Mammary epithelial cell (primary cell): Measurements from ENCODE around the gene RNU6-1.

Experiments used
- CTCF ChIP-seq, 2 donors: IDR thresholded peaks in 1 of 2; conservative IDR thresholded peaks in 1 of 2; 2 replicates each; pipeline ENCODE4 v1.5.1; 2011 to 2012; ENCODE audit warnings: inconsistent platforms in 2 of 2, low read length in 2 of 2, mild to moderate bottlenecking in 2 of 2, control low read depth in 1 of 2, low read depth in 1 of 2; ENCODE audit not compliant: insufficient read depth in 1 of 2; ENCODE audit errors: extremely low read depth in 1 of 2
- EZH2 ChIP-seq: IDR thresholded peaks from 2 replicates; pipeline ENCODE4 v1.6.1; 2012; ENCODE audit warnings: low read length, inconsistent platforms, borderline replicate concordance

GRCh38 chr15:67828969-67829646 is 10.7 kb downstream of the RNU6-1 start:
- no peak for TF ChIP-seq CTCF (conservative IDR thresholded peaks at IDR 0.05 in 1 of 2, IDR thresholded peaks at IDR 0.05 in 1 of 2; ENCODE audit: extremely low read depth in 1 of 2, insufficient read depth in 1 of 2, low read depth in 1 of 2, low read length in 2 of 2)
- peak; percentile 73 for TF ChIP-seq EZH2
